ENCODE measurements around the gene KCNB1.

Gene KCNB1

GRCh38 chr20:49406666-49407065 is 75.8 kb downstream of the KCNB1 start:
- TF ChIP-seq CTCF (IDR thresholded peaks at IDR 0.05; ENCODE audit: low read depth, low read length, missing control alignments) = no peak
- H3K4me3 ChIP-seq (replicated peaks; ENCODE audit: low read depth, low read length) = no peak overlapping the region
- DNase-seq (ENCODE audit: extremely low read depth, low read depth) = no peak

GRCh38 chr20:49405696-49406095 is 76.8 kb downstream of the KCNB1 start:
- no peak for DNase-seq (ENCODE audit: extremely low read depth, low read depth)
- TF ChIP-seq CTCF (IDR thresholded peaks at IDR 0.05; ENCODE audit: low read depth, low read length, missing control alignments) = no peak
- H3K4me3 ChIP-seq (replicated peaks; ENCODE audit: low read depth, low read length) = no peak overlapping the region

GRCh38 chr20:49405062-49405683 is 77.3 kb downstream of the KCNB1 start:
- H3K4me3 ChIP-seq (replicated peaks; ENCODE audit: low read depth, low read length) = no peak overlapping the region
- no peak for DNase-seq (ENCODE audit: extremely low read depth, low read depth)
- TF ChIP-seq CTCF (IDR thresholded peaks at IDR 0.05; ENCODE audit: low read depth, low read length, missing control alignments) = no peak

GRCh38 chr20:49404461-49404860 is 78.0 kb downstream of the KCNB1 start:
- DNase-seq (ENCODE audit: extremely low read depth, low read depth) = no peak
- no peak for TF ChIP-seq CTCF (IDR thresholded peaks at IDR 0.05; ENCODE audit: low read depth, low read length, missing control alignments)
- H3K4me3 ChIP-seq (replicated peaks; ENCODE audit: low read depth, low read length) = no peak overlapping the region

- no peak overlapping the region for H3K4me3 ChIP-seq (replicated peaks; ENCODE audit: low read depth, low read length)
- TF ChIP-seq CTCF (IDR thresholded peaks at IDR 0.05; ENCODE audit: low read depth, low read length, missing control alignments) = no peak
- DNase-seq (ENCODE audit: extremely low read depth, low read depth) = no peak
Measured at GRCh38 chr20:49403911-49404310, 78.6 kb downstream of the KCNB1 start.

GRCh38 chr20:49403012-49403411 is 79.5 kb downstream of the KCNB1 start:
- no peak for TF ChIP-seq CTCF (IDR thresholded peaks at IDR 0.05; ENCODE audit: low read depth, low read length, missing control alignments)
- no peak for DNase-seq (ENCODE audit: extremely low read depth, low read depth)
- no peak overlapping the region for H3K4me3 ChIP-seq (replicated peaks; ENCODE audit: low read depth, low read length)

- no peak for DNase-seq (ENCODE audit: extremely low read depth, low read depth)
- H3K4me3 ChIP-seq (replicated peaks; ENCODE audit: low read depth, low read length) = no peak overlapping the region
- TF ChIP-seq CTCF (IDR thresholded peaks at IDR 0.05; ENCODE audit: low read depth, low read length, missing control alignments) = no peak
Measured at GRCh38 chr20:49400904-49401303, 81.6 kb downstream of the KCNB1 start.

Measured in HFF-Myc (cell line).